SK-N-SH treated with all-trans-retinoic acid at 6 μM for 48 hours (cell line): Measurements from ENCODE around the gene PIK3R5.

Experiments used
- ARNTL ChIP-seq: fragments of 450-650 bp; formaldehyde crosslinking; IDR thresholded peaks from 2 replicates; pipeline ENCODE4 v1.5.0; 2020; ENCODE audit warnings: low read depth, mild to moderate bottlenecking, moderate library complexity, borderline replicate concordance
- ESRRG ChIP-seq: fragments of 250-450 bp; sonication (Bioruptor Pico); IDR thresholded peaks from 2 replicates; pipeline ENCODE4 v1.6.1; 2021; ENCODE audit warnings: mild to moderate bottlenecking
- RARB ChIP-seq: fragments of 250-450 bp; sonication (Bioruptor Pico); IDR thresholded peaks from 2 replicates; pipeline ENCODE4 v1.8.0; 2021; ENCODE audit warnings: mild to moderate bottlenecking, moderate library complexity
- TOX ChIP-seq: fragments of 250-450 bp; sonication (Bioruptor Pico); IDR thresholded peaks from 2 replicates; pipeline ENCODE4 v1.8.0; 2021; ENCODE audit warnings: mild to moderate bottlenecking, moderate library complexity, borderline replicate concordance
- ZC3H10 ChIP-seq: fragments of 250-450 bp; sonication (Bioruptor Pico); IDR thresholded peaks from 2 replicates; pipeline ENCODE4 v1.5.1; 2021; ENCODE audit warnings: mild to moderate bottlenecking, moderate library complexity
- ZNF565 ChIP-seq: fragments of 450-650 bp; formaldehyde crosslinking; conservative IDR thresholded peaks from 2 replicates; pipeline ENCODE4 v1.5.0; 2020; ENCODE audit warnings: low read depth, mild to moderate bottlenecking, moderate library complexity
- TF ChIP-seq, protein P1 (sequence below): fragments of 250-450 bp; sonication (Bioruptor Pico); IDR thresholded peaks from 2 replicates; pipeline ENCODE4 v1.8.0; 2020; ENCODE audit warnings: mild to moderate bottlenecking, moderate library complexity, borderline replicate concordance
- TF ChIP-seq, protein P2 (sequence below): fragments of 250-450 bp; sonication (Bioruptor Pico); IDR thresholded peaks from 2 replicates; pipeline ENCODE4 v1.5.1; 2021; ENCODE audit warnings: mild to moderate bottlenecking, moderate library complexity

DNA sequence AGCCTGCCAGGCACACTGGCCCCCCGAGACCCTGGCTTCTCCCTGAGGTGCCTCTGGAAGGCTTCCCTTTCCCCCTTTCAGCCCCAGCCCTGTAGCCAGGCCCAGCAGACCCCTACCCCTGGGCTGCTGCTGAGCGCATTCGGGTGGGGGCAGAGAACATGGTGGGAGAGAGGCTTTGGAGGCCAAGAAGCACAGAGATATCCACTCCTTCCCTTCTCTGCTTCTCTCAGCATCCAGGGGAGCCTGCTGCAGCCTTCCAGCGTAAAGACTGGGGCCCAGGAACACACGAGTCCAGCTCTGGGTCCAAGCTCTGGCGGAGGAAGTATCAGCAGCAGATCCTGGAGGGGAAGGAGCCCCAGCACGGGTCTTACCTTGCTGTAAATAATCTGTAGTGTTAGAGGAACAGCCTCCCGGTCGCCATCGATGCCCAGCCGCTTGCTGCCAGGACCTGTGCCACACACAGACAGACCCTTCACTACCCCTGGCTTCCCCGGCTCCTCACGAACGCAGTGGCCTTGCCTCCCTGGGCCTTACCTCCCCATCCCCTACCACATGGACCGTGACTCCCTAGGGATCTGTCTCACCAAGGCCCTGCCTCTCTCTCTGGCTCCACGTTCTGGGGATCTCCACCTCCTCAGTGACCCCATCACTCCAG lies 81.0 kb downstream of the PIK3R5 start:
- TF ChIP-seq TOX: no peak
- TF ChIP-seq ARNTL (CRISPR knock-in tag): no peak
- TF ChIP-seq, protein P1, sequence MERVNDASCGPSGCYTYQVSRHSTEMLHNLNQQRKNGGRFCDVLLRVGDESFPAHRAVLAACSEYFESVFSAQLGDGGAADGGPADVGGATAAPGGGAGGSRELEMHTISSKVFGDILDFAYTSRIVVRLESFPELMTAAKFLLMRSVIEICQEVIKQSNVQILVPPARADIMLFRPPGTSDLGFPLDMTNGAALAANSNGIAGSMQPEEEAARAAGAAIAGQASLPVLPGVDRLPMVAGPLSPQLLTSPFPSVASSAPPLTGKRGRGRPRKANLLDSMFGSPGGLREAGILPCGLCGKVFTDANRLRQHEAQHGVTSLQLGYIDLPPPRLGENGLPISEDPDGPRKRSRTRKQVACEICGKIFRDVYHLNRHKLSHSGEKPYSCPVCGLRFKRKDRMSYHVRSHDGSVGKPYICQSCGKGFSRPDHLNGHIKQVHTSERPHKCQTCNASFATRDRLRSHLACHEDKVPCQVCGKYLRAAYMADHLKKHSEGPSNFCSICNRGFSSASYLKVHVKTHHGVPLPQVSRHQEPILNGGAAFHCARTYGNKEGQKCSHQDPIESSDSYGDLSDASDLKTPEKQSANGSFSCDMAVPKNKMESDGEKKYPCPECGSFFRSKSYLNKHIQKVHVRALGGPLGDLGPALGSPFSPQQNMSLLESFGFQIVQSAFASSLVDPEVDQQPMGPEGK (CRISPR knock-in tag): no peak
- no peak for TF ChIP-seq ZNF565 (CRISPR knock-in tag)
- TF ChIP-seq ZC3H10: no peak
- TF ChIP-seq, protein P2, sequence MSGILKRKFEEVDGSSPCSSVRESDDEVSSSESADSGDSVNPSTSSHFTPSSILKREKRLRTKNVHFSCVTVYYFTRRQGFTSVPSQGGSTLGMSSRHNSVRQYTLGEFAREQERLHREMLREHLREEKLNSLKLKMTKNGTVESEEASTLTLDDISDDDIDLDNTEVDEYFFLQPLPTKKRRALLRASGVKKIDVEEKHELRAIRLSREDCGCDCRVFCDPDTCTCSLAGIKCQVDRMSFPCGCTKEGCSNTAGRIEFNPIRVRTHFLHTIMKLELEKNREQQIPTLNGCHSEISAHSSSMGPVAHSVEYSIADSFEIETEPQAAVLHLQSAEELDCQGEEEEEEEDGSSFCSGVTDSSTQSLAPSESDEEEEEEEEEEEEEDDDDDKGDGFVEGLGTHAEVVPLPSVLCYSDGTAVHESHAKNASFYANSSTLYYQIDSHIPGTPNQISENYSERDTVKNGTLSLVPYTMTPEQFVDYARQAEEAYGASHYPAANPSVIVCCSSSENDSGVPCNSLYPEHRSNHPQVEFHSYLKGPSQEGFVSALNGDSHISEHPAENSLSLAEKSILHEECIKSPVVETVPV (CRISPR knock-in tag): no peak
- TF ChIP-seq ESRRG (CRISPR knock-in tag): no peak
- no peak for TF ChIP-seq RARB
